BLaER1 treated with 17β-estradiol and CSF1 and Interleukin-3, amounts not matched to agents 10 nM and 100 nM (cell line): Measurements from ENCODE around the gene UGT1A5.
"Not testable (repeated sequence)": the region's sequence is repeated elsewhere in the genome, so short reads cannot be mapped to it uniquely, and the experiment has no call there.

ENCODE experiments used
- H3K27ac ChIP-seq, 11 experiments: shearing (Covaris generic); formaldehyde crosslinking; 2 replicates each; pipeline ENCODE4 v1.8.1; 2022
- H3K27me3 ChIP-seq, 11 experiments: shearing (Covaris generic); formaldehyde crosslinking; 2 replicates each; pipeline ENCODE4 v1.8.1; 2022
- H3K36me3 ChIP-seq, 11 experiments: shearing (Covaris generic); formaldehyde crosslinking; 2 replicates each; pipeline ENCODE4 v1.8.1; 2022
- H3K4me1 ChIP-seq, 10 experiments: shearing (Covaris generic); formaldehyde crosslinking; 2 replicates each; pipeline ENCODE4 v1.8.1; 2022
- H3K4me2 ChIP-seq, 11 experiments: shearing (Covaris generic); formaldehyde crosslinking; 2 replicates each; pipeline ENCODE4 v1.8.1; 2022
- H3K4me3 ChIP-seq, 10 experiments: shearing (Covaris generic); formaldehyde crosslinking; 2 replicates each; pipeline ENCODE4 v1.8.1; 2022
- H3K9ac ChIP-seq, 11 experiments: shearing (Covaris generic); formaldehyde crosslinking; 2 replicates each; pipeline ENCODE4 v1.8.1; 2022
- H3K9me3 ChIP-seq, 11 experiments: shearing (Covaris generic); formaldehyde crosslinking; replicated peaks in 1 of 11; 2 replicates each; pipeline ENCODE4 v1.8.1; 2022
- H4K20me1 ChIP-seq, 11 experiments: shearing (Covaris generic); formaldehyde crosslinking; 2 replicates each; pipeline ENCODE4 v1.8.1; 2022
- Cebpa-rat ChIP-seq, 11 experiments: shearing (Covaris generic); IDR thresholded peaks; 2 replicates each; pipeline ENCODE4 v1.8.1; 2022

Gene UGT1A5

GRCh38 chr2:233705911-233706506 lies 6.7 kb upstream of the UGT1A5 start:
- Histone ChIP-seq H3K4me3 (no peak overlapping the region), H3K36me3 (no peaks in the 10 kb centered on the region), H3K27ac (no peak overlapping the region), H3K9me3 (peaks cover 0 to 6% (median 4%) of the 10 kb centered on the region in 11 experiments; a peak in 7 of 22 replicates), H3K4me1 (no peaks in the 10 kb centered on the region), H4K20me1 (no peaks in the 10 kb centered on the region), H3K9ac (no peak overlapping the region), H3K4me2 (no peak overlapping the region), H3K27me3 (no peaks in the 10 kb centered on the region)
- TF ChIP-seq Cebpa-rat (IDR thresholded peaks at IDR 0.05): no peak

GRCh38 chr2:233706720-233707119 lies 6.0 kb upstream of the UGT1A5 start:
- no peak overlapping the region for H3K4me3 ChIP-seq
- H3K4me1 ChIP-seq: no peaks in the 10 kb centered on the region
- H4K20me1 ChIP-seq: no peaks in the 10 kb centered on the region
- no peak for TF ChIP-seq Cebpa-rat (IDR thresholded peaks at IDR 0.05)
- H3K9me3 ChIP-seq: peaks cover 0 to 6% (median 4%) of the 10 kb centered on the region in 11 experiments; a peak in 7 of 22 replicates
- H3K36me3 ChIP-seq: no peaks in the 10 kb centered on the region
- H3K4me2 ChIP-seq: no peak overlapping the region
- H3K27me3 ChIP-seq: no peaks in the 10 kb centered on the region
- H3K27ac ChIP-seq: no peak overlapping the region
- H3K9ac ChIP-seq: no peak overlapping the region

GRCh38 chr2:233707940-233708644 lies 4.6 kb upstream of the UGT1A5 start:
- peaks cover 0 to 6% (median 4%) of the 10 kb centered on the region in 11 experiments; a peak in 7 of 22 replicates for H3K9me3 ChIP-seq
- H3K4me3 ChIP-seq: no peak overlapping the region
- no peak overlapping the region for H3K4me2 ChIP-seq
- H3K9ac ChIP-seq: no peak overlapping the region
- H3K4me1 ChIP-seq: no peaks in the 10 kb centered on the region
- no peak for TF ChIP-seq Cebpa-rat (IDR thresholded peaks at IDR 0.05)
- no peak overlapping the region for H3K27ac ChIP-seq
- H3K36me3 ChIP-seq: no peaks in the 10 kb centered on the region
- no peaks in the 10 kb centered on the region for H4K20me1 ChIP-seq
- H3K27me3 ChIP-seq: no peaks in the 10 kb centered on the region

GRCh38 chr2:233708942-233709341 lies 3.8 kb upstream of the UGT1A5 start:
- TF ChIP-seq Cebpa-rat (IDR thresholded peaks at IDR 0.05): no peak
- no peak overlapping the region for H3K9ac ChIP-seq
- no peaks in the 10 kb centered on the region for H3K4me1 ChIP-seq
- H3K4me2 ChIP-seq: no peak overlapping the region
- no peaks in the 10 kb centered on the region for H4K20me1 ChIP-seq
- H3K4me3 ChIP-seq: no peak overlapping the region
- H3K36me3 ChIP-seq: no peaks in the 10 kb centered on the region
- peaks cover 0 to 3% (median 1%) of the 10 kb centered on the region in 11 experiments; a peak in 7 of 22 replicates for H3K9me3 ChIP-seq
- H3K27me3 ChIP-seq: no peaks in the 10 kb centered on the region
- H3K27ac ChIP-seq: no peak overlapping the region

GRCh38 chr2:233711312-233712008 lies 1.2 kb upstream of the UGT1A5 start:
- Histone ChIP-seq H3K4me2 (no peak overlapping the region), H3K4me3 (no peak overlapping the region), H3K4me1 (no peaks in the 10 kb centered on the region), H3K36me3 (no peaks in the 10 kb centered on the region), H3K27ac (no peak overlapping the region), H4K20me1 (no peaks in the 10 kb centered on the region), H3K27me3 (no peaks in the 10 kb centered on the region), H3K9me3 (no peaks in the 10 kb centered on the region), H3K9ac (no peak overlapping the region)
- no peak for TF ChIP-seq Cebpa-rat (IDR thresholded peaks at IDR 0.05)

GRCh38 chr2:233713262-233713615 lies 532 bp downstream of the UGT1A5 start:
- no peaks in the 10 kb centered on the region for H3K36me3 ChIP-seq
- no peaks in the 10 kb centered on the region for H4K20me1 ChIP-seq
- TF ChIP-seq Cebpa-rat (IDR thresholded peaks at IDR 0.05): no peak
- no peak overlapping the region for H3K4me2 ChIP-seq
- H3K9ac ChIP-seq: no peak overlapping the region
- H3K27ac ChIP-seq: no peak overlapping the region
- H3K9me3 ChIP-seq: no peaks in the 10 kb centered on the region
- H3K27me3 ChIP-seq: no peaks in the 10 kb centered on the region
- no peaks in the 10 kb centered on the region for H3K4me1 ChIP-seq
- no peak overlapping the region for H3K4me3 ChIP-seq

- TF ChIP-seq Cebpa-rat (IDR thresholded peaks at IDR 0.05): no peak
- H3K36me3 ChIP-seq: no peaks in the 10 kb centered on the region
- H3K4me2 ChIP-seq: no peak overlapping the region
- no peaks in the 10 kb centered on the region for H4K20me1 ChIP-seq
- H3K27ac ChIP-seq: no peak overlapping the region
- H3K9me3 ChIP-seq: no peaks in the 10 kb centered on the region
- no peak overlapping the region for H3K4me3 ChIP-seq
- H3K27me3 ChIP-seq: no peaks in the 10 kb centered on the region
- H3K9ac ChIP-seq: no peak overlapping the region
- no peaks in the 10 kb centered on the region for H3K4me1 ChIP-seq
Measured at GRCh38 chr2:233714121-233714520, 1.4 kb downstream of the UGT1A5 start.

GRCh38 chr2:233718552-233718951 lies 5.8 kb downstream of the UGT1A5 start, which contains the start of gene UGT1A4:
UGT1A4 (plus strand) TSS chr2:233718736; CDS start chr2:233718821, 85 bp downstream.
- no peak within 1 kb of the TSS for H3K4me3 ChIP-seq

GRCh38 chr2:233728723-233729301 lies 16.1 kb downstream of the UGT1A5 start, which contains the start of gene UGT1A3:
UGT1A3 (plus strand) TSS chr2:233729042; CDS start chr2:233729127, 85 bp downstream.
- Histone ChIP-seq H3K4me2 (no peak within 1 kb of the TSS), H3K4me1 (no peaks in the 10 kb centered on the region), H3K27ac (no peak within 1 kb of the TSS), H3K27me3 (no peaks in the 10 kb centered on the region), H3K36me3 (no peaks in the 10 kb centered on the region), H4K20me1 (no peaks in the 10 kb centered on the region), H3K9me3 (peaks cover 0 to 4% (median 0%) of the 10 kb centered on the region in 11 experiments; a peak in 2 of 22 replicates), H3K9ac (no peak within 1 kb of the TSS), H3K4me3 (no peak within 1 kb of the TSS)
- TF ChIP-seq Cebpa-rat (IDR thresholded peaks at IDR 0.05): no peak

More at GRCh38 chr2:233718552-233718951, 5.8 kb downstream of the UGT1A5 start, which contains the start of gene UGT1A4:
- Histone ChIP-seq H3K27me3 (no peaks in the 10 kb centered on the region), H3K4me2 (no peak within 1 kb of the TSS), H3K9me3 (peaks cover 0 to 5% (median 0%) of the 10 kb centered on the region in 11 experiments; a peak in 1 of 22 replicates), H3K27ac (no peak within 1 kb of the TSS), H3K4me1 (no peaks in the 10 kb centered on the region), H3K9ac (no peak within 1 kb of the TSS), H4K20me1 (no peaks in the 10 kb centered on the region), H3K36me3 (no peaks in the 10 kb centered on the region)
- no peak for TF ChIP-seq Cebpa-rat (IDR thresholded peaks at IDR 0.05)

- not testable (repeated sequence) for H3K4me2 ChIP-seq, H3K27me3 ChIP-seq, H4K20me1 ChIP-seq, H3K4me1 ChIP-seq, H3K27ac ChIP-seq, H3K36me3 ChIP-seq, H3K4me3 ChIP-seq, H3K9ac ChIP-seq
- H3K9me3 ChIP-seq: peaks cover 0 to 14% (median 0%) of the 10 kb centered on the region in 11 experiments; a peak in 5 of 22 replicates
Measured at GRCh38 chr2:233736868-233737653, 24.4 kb downstream of the UGT1A5 start.
